Prostate gland (tissue), 2 donors: ENCODE data around the gene PTPRM. TPM values are rescaled to one million over a fixed set of nuclear protein-coding genes. Genes with fewer than 3 reads are reported as not detected.

Experiments used
- DNase-seq: peaks from one replicate; pipeline ENCODE4 v3.0.0-alpha.2; 2019; ENCODE audit warnings: low spot score
- H3K27ac ChIP-seq, 2 donors: fragments of 200-600 bp; sonication (generic); 2 replicates each; pipeline ENCODE4 v1.5.1; 2017 to 2019
- H3K27me3 ChIP-seq: fragments of 200-600 bp; sonication (generic); replicated peaks from 2 replicates; pipeline ENCODE4 v1.5.1; 2019; ENCODE audit not compliant: insufficient read depth
- H3K36me3 ChIP-seq, 2 donors: fragments of 200-600 bp; sonication (generic); 1 replicate in 1 of 2; 2 replicates in 1 of 2; pipeline versions ENCODE4 v1.5.1 to v1.8.1; 2017 to 2019
- H3K4me1 ChIP-seq: fragments of 200-600 bp; sonication (generic); replicated peaks from 2 replicates; pipeline ENCODE4 v1.5.1; 2019
- H3K4me3 ChIP-seq, 2 donors: fragments of 200-600 bp; sonication (generic); 2 replicates each; pipeline ENCODE4 v1.5.1; 2017 to 2019
- H3K9me3 ChIP-seq: fragments of 200-600 bp; sonication (generic); 2 replicates; pipeline ENCODE4 v1.5.1; 2017
- CTCF ChIP-seq, 4 experiments: fragments of 200-600 bp in 2 of 4; fragments of 450-650 bp in 2 of 4; sonication (generic) in 2 of 4; IDR thresholded peaks; 1 replicate in 3 of 4; 2 replicates in 1 of 4; pipeline ENCODE4 v1.5.1; 2016 to 2019; ENCODE audit warnings: antibody characterized with exemption in 4 of 4, mild to moderate bottlenecking in 2 of 4, moderate library complexity in 2 of 4
- POLR2A ChIP-seq: fragments of 450-650 bp; IDR thresholded peaks from one replicate; pipeline ENCODE4 v1.6.1; 2016; ENCODE audit warnings: antibody characterized with exemption, mild to moderate bottlenecking
- POLR2AphosphoS5 ChIP-seq: sonication (generic); formaldehyde crosslinking; IDR thresholded peaks from one replicate; pipeline ENCODE4 v1.6.1; 2017; ENCODE audit warnings: antibody characterized with exemption
- WGBS: methylation state at CpG from one replicate; pipeline ENCODE4 v1.1.5; 2018; 5-methylcytosine and 5-hydroxymethylcytosine counted together
- intact Hi-C: fragments of 100-400 bp; cut with DNase I; formaldehyde crosslinking; loops from one replicate; pipeline ENCODE4 v1.14.2; 2022
- total RNA-seq, 2 donors: library from RNA; depleted of rRNA; stranded (reverse); fragments of >200 nt; gene quantifications; one replicate each; pipeline ENCODE4 v1.1.0, GENCODE V29; 2016

The PTPRM gene
- total RNA-seq, 2 donors from 2014 or later: 32.9 to 92.6 TPM

GRCh38 chr18:8208716-8209115 is 641.6 kb downstream of the PTPRM start:
- Histone ChIP-seq H3K4me3 (no peak overlapping the region), H3K4me1 (no peaks in the 10 kb centered on the region), H3K36me3 (no peaks in the 10 kb centered on the region), H3K27ac (no peak overlapping the region), H3K9me3 (no peaks in the 10 kb centered on the region), H3K27me3 (no peaks in the 10 kb centered on the region)
- intact Hi-C loops: no loop called here
- 86% methylated on average over 6 of the region's 6 CpGs for WGBS
- TF ChIP-seq POLR2AphosphoS5 (no peak), POLR2A (no peak), CTCF (IDR thresholded peaks at IDR 0.05) (no peak)
- no peak for DNase-seq

DNA sequence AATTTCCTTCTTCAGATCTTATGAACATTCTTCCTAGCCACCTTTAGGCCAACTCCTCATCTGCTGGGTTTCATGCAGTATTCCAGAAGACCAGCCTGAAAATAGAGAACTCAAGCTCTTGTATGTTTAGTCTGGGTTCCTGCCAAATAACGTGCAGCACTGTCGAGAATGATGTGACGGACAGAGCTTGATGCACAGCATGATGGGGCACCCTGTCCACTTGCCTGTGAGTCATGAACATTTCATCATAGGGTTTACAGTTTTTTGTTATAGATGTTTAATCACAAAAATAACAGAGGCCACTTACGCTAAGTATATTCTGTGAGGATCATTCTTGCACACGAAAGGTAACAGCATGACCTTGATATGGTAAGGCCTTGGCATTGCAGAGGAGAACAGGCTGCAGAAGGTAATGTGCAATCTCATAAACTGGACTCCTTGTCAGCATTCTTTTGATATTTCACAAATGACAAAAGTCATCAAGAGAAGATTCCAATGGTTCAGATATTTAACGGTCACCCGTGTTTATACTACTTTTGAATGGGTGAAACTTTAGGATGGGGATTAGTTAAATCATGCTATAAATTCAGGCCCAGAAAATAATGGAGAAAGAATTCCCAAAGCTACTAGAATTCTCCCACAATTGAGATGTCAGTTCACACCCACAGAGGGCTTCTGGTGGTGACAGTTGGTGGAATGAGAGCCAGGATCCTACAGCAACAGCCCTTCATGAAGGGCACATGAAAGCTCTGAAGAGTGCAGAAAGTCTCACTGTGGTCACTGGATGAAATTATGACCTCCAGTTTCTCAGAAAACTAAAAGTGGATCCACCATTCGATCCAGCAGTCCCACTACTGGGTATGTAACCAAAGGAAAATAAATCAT is 646.0 kb downstream of the PTPRM start:
- H3K27ac ChIP-seq: no peak overlapping the region
- no peak for TF ChIP-seq POLR2A
- TF ChIP-seq CTCF (IDR thresholded peaks at IDR 0.05): no peak
- no peak for TF ChIP-seq POLR2AphosphoS5
- WGBS: 78% methylated on average over 8 of the region's 8 CpGs
- no peak for DNase-seq
- intact Hi-C loops: no loop called here
- no peaks in the 10 kb centered on the region for H3K36me3 ChIP-seq
- H3K4me3 ChIP-seq: no peak overlapping the region
- H3K27me3 ChIP-seq: no peaks in the 10 kb centered on the region
- no peaks in the 10 kb centered on the region for H3K4me1 ChIP-seq
- no peaks in the 10 kb centered on the region for H3K9me3 ChIP-seq

GRCh38 chr18:8215741-8216140 is 648.6 kb downstream of the PTPRM start:
- DNase-seq: no peak
- no peaks in the 10 kb centered on the region for H3K4me1 ChIP-seq
- intact Hi-C loops: no loop called here
- 98% methylated on average over 2 of the region's 2 CpGs for WGBS
- no peaks in the 10 kb centered on the region for H3K27me3 ChIP-seq
- H3K4me3 ChIP-seq: no peak overlapping the region
- no peaks in the 10 kb centered on the region for H3K9me3 ChIP-seq
- no peak overlapping the region for H3K27ac ChIP-seq
- no peaks in the 10 kb centered on the region for H3K36me3 ChIP-seq
- TF ChIP-seq POLR2AphosphoS5: no peak
- no peak for TF ChIP-seq POLR2A
- no peak for TF ChIP-seq CTCF (IDR thresholded peaks at IDR 0.05)

- no peak overlapping the region for H3K27ac ChIP-seq
- WGBS: 66% methylated on average over 8 of the region's 8 CpGs
- intact Hi-C loops: no loop called here
- H3K4me3 ChIP-seq: no peak overlapping the region
- H3K27me3 ChIP-seq: no peaks in the 10 kb centered on the region
- no peak for DNase-seq
- TF ChIP-seq POLR2A: no peak
- TF ChIP-seq CTCF (IDR thresholded peaks at IDR 0.05): no peak
- no peak for TF ChIP-seq POLR2AphosphoS5
- H3K36me3 ChIP-seq: no peaks in the 10 kb centered on the region
- H3K9me3 ChIP-seq: no peaks in the 10 kb centered on the region
- H3K4me1 ChIP-seq: no peaks in the 10 kb centered on the region
These were observed 650.0 kb downstream of the PTPRM start for GRCh38 chr18:8217051-8217564.

GRCh38 chr18:8218197-8218596 is 651.1 kb downstream of the PTPRM start:
- H3K4me3 ChIP-seq: no peak overlapping the region
- no peak overlapping the region for H3K27ac ChIP-seq
- WGBS: 89% methylated on average over 4 of the region's 4 CpGs
- H3K36me3 ChIP-seq: no peaks in the 10 kb centered on the region
- H3K27me3 ChIP-seq: no peaks in the 10 kb centered on the region
- H3K9me3 ChIP-seq: no peaks in the 10 kb centered on the region
- TF ChIP-seq POLR2AphosphoS5 (no peak), POLR2A (no peak), CTCF (IDR thresholded peaks at IDR 0.05) (no peak)
- H3K4me1 ChIP-seq: no peaks in the 10 kb centered on the region
- DNase-seq: no peak
- intact Hi-C loops: no loop called here
